H1 (cell line): ENCODE results near the gene DDX31. TPM values are rescaled to one million over a fixed set of nuclear protein-coding genes. Genes with fewer than 3 reads are reported as not detected.

ENCODE experiments used
- BRCA1 ChIP-seq: IDR thresholded peaks from 2 replicates; pipeline ENCODE4 v1.6.1; 2012; ENCODE audit warnings: low read depth, low read length, improper control_type of control experiment
- CBX5 ChIP-seq: fragments of 300-800, 300-1000 bp; sonication (generic); IDR thresholded peaks from 2 replicates; pipeline ENCODE4 v1.7.1; 2016; ENCODE audit warnings: antibody characterized with exemption, low read length, low read depth
- CHD7 ChIP-seq: fragments of 300-600 bp; sonication (generic); IDR thresholded peaks from 2 replicates; pipeline ENCODE4 v1.7.1; 2012; ENCODE audit warnings: low read length, moderate library complexity, mild to moderate bottlenecking, inconsistent platforms; ENCODE audit not compliant: insufficient replicate concordance
- CTCF ChIP-seq, 3 experiments: IDR thresholded peaks; 1 replicate in 2 of 3; 2 replicates in 1 of 3; pipeline versions ENCODE4 v1.5.1 to v1.6.1; 2011; ENCODE audit warnings: low read length in 3 of 3, mild to moderate bottlenecking in 3 of 3, inconsistent platforms in 2 of 3, low read depth in 1 of 3, moderate library complexity in 1 of 3; ENCODE audit not compliant: insufficient read depth in 1 of 3; ENCODE audit errors: control extremely low read depth in 1 of 3
- RAD21 ChIP-seq, 2 experiments: IDR thresholded peaks in 1 of 2; conservative IDR thresholded peaks in 1 of 2; 2 replicates each; pipeline ENCODE4 v1.6.1; 2011; ENCODE audit warnings: low read depth in 2 of 2, low read length in 2 of 2, improper control_type of control experiment in 1 of 2, inconsistent platforms in 1 of 2, mild to moderate bottlenecking in 1 of 2, moderate library complexity in 1 of 2
- SIX5 ChIP-seq: IDR thresholded peaks from 2 replicates; pipeline ENCODE4 v1.6.1; 2011; ENCODE audit warnings: mild to moderate bottlenecking, low read depth, low read length
- ZNF274 ChIP-seq: IDR thresholded peaks from 2 replicates; pipeline ENCODE4 v1.7.0; 2012; ENCODE audit warnings: low read length, borderline replicate concordance; ENCODE audit errors: extremely low read depth
- polyA plus RNA-seq, 7 experiments: library from polyadenylated mRNA; depleted of rRNA in 3 of 7; stranded (reverse) in 5 of 7; unstranded in 2 of 7; fragments of >200 nt in 5 of 7; fragments of 200-250 nt in 2 of 7; gene quantifications; 1 replicate in 5 of 7; 2 replicates in 1 of 7; 4 replicates in 1 of 7; pipeline versions ENCODE4 v1.2.1 to v1.2.3, GENCODE V29; 2011 to 2013; ENCODE audit warnings: missing spikeins in 2 of 7, mixed read lengths in 2 of 7
- total RNA-seq: library from RNA; stranded (reverse); fragmentation: NEBNext Ultra II Directional; extraction: Animal tissue kit (Norgen Biotek cat#: 25700); gene quantifications from 2 replicates; pipeline ENCODE4 v1.2.1, GENCODE V29; 2021

Gene DDX31
- total and polyA plus RNA-seq, 2 of the 8 experiments (the other 6 are each of a cell fraction or from before 2014, with no cell fraction given): 9.5 to 23.7 TPM

- TF ChIP-seq CHD7 (no peak), ZNF274 (no peak), BRCA1 (no peak), RAD21 (IDR thresholded peaks at IDR 0.05 in 1 of 2, conservative IDR thresholded peaks at IDR 0.05 in 1 of 2; ENCODE audit: low read depth in 2 of 2, low read length in 2 of 2) (no peak), CTCF (IDR thresholded peaks at IDR 0.05; ENCODE audit: control extremely low read depth in 1 of 3, insufficient read depth in 1 of 3, low read depth in 1 of 3, low read length in 3 of 3) (no peak), CBX5 (no peak), SIX5 (no peak)
Observed at GRCh38 chr9:132662152-132662945, 7.4 kb downstream of the DDX31 start (continued).
